ENCODE data around the gene SNUPN.
A peak's percentile ranks its signal among the peaks of the same experiment; 100 is the strongest.

The SNUPN gene

DNA sequence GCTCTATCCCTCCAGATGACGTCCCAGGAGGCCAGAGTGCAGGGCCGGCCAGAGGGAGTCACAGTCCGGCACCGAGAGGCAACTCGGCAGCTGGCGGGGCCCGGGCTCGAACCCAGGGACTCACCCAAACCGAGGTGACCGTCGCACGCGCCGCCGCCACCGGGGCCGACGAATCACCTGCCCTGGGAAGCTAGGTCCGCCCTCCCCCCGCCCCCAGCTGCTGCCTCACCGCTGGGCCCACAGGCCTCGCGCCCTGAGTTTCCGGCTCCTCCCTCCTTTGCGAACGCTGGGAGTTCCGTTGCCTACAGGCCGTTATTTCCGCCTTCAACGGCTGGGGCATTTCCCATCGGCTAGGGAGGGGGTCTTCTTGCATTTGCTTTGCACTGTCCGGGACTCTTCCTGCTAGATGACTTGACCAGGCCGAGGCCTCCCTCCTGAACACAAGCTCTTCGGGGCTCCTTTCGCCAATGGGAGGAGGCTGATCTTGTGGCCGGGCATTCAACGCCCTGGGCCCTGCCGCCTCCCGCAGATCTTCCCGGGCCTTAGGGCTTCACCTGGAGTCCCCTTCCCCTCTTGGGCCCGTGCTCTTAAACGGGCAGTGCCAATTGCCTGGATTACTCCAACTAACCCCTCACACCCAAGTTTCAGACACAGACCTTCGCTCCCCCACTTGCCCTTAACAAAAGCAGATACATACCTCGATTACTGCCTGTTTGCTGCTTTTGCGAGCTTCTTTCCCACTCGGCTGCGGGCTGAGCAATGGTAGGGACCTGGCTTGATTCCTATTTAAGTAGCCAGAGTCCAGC lies at the start of gene SNUPN:
Gene SNUPN, minus strand, starts transcription at position 184 of the 806 bp plus-strand sequence. CDS start 4,674 bp downstream, outside the sequence.
- peak; percentile 99 for DNase-seq

DNA sequence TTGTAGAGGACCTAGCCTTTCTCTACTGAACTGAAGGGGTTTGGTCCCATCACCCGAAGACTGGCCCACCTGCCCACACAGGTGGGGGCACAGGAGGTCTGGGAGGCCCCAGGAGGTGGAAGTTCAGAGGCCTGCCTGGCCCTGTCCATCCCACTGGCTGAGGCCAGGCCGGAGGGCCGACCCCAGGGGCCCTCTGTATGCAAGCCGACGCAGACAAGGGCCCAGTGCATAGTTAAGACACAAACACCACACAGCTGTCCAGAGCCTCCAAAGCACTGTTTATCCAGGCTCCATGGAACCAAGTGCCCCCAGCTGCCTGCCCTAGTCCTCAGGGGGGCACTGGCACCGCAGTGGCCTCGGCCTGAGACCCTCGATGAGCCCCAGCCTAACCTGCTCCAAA lies 48.8 kb upstream of the SNUPN start:
- DNase-seq: no peak

DNA sequence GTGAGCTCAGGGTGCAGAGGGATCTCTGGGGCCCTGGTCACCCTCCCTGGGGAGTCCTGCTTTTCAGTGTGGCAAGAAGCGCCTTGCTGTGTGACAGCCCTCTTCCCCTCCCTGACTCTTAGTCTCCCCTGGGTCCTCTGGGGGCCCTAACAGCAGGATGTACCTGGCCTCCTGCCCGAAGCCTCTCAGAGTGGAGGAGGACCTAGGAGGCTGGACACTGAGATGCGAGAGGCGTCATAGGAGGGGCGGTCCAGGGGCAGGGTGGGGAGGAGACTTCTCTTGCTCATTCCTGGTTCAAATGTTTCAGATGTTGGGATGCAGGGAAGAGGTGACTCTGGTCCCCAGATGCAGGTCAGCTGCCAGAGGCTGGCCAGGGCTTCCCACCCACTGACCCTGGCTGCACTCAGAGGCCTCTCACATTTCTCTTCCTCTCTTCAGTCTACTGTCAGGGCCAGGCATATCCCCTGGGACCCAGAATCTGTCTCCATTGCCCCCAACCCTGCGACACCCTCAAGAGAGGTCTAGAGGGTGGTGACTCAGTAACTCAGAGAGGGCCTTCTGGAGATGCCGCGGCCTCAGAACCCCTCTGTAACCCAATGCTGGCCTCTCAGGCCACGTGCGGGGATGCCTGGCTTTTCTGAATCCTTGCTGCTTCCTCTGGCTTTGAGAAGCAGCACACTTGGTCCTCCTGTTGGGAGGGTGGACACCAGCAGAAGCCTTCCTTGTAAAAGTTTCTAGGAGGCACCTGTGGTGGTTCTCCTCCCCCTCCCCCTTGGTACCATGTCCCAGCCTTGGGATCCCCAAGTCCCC lies 48.1 kb upstream of the SNUPN start:
- DNase-seq: no peak

DNA sequence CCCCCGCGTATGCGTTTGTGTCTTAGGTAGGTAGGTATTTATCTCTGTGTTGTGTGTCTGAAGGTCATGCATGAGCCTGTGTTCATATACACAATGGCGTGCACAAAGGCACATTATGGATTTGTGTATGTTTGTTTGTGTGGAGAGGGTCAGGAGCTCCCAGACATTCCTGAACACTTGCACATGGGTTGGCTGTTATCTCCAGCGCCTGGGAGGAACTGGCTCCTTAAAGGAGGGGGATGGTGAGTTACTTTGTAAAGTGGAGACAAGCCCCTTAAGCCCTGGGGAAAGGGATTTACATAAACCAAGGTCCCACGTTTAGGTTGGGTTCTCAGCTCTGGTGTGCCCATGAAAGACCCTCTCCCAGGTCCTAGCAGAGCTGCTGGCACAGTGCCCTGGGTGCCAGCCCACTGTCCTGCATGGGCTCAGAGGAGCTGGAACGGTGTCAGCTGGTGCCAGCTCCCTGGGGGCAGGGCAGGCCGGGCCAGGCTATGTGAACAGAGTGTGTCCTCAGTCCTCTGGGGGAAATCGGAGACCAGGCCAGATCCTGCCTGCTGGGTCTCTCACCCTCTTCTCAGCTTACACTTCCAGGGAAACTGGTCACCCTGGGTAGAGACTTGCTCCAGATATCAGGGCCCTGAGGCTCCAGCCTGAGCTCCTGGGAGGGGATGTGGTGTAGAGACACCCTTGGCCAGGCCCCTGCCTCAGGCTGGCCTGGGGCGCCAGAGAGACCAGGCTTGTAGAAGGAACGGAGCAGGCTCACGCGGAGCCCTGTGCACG lies 47.3 kb upstream of the SNUPN start:
- DNase-seq: no peak

DNA sequence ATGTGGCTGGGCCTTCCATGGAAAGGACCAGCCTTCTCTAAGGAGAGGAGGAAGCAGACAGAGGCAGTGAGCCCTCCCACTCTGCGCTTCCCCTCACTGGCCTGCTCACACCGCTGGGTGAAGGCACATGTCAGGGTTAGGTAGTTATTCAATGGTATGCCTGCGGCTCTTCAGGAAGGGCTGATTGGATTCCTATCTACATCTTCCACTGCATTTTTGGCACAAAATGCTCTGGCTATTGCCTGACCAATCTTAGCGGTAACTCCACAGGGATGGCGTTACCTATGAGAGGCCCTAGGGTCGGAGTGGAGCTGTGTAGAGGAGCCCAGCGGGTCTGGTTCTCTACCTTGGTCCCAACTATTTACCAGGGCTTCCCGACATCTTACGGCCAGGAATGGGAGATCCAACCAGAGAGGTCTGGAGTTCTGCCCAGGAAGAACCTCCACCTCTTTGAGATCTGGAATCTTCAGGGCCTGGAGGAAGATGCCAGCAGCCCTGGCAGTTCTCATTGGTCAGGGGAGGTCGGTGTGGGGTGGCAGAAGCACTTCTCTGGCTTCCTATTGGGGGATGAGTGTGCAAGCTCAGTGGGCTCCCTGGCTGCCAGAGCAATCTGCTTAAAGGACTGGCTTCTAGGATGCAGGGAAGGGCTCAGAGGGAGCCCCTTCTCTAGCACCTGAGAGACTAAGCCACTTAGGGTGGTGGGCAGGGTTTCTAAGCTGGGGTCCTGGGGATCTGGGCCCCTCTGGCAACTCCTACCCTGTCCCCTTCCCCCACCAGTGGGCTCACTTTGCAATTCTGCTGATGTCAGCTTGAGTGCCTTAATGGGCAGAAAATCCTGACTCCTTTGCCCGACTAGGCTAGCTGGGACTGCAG lies 46.4 kb upstream of the SNUPN start:
- no peak for DNase-seq

DNA sequence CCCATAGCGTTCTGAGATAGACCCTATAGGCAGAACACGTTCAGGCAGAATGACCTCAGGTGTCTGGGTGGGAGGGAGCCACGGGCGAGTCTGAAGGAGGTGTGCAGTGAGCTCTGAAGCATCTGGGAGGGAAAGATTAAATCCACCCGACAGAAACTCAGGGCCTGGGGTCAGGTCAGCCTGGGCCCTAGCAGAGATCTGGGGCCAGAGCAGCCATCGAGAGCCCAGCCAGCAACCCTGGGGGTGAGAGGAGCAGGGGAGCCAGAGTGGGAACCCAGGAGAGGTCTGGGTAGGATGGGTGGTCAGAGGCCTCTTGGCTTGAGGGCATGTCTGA lies 44.3 kb upstream of the SNUPN start:
- DNase-seq: no peak

DNA sequence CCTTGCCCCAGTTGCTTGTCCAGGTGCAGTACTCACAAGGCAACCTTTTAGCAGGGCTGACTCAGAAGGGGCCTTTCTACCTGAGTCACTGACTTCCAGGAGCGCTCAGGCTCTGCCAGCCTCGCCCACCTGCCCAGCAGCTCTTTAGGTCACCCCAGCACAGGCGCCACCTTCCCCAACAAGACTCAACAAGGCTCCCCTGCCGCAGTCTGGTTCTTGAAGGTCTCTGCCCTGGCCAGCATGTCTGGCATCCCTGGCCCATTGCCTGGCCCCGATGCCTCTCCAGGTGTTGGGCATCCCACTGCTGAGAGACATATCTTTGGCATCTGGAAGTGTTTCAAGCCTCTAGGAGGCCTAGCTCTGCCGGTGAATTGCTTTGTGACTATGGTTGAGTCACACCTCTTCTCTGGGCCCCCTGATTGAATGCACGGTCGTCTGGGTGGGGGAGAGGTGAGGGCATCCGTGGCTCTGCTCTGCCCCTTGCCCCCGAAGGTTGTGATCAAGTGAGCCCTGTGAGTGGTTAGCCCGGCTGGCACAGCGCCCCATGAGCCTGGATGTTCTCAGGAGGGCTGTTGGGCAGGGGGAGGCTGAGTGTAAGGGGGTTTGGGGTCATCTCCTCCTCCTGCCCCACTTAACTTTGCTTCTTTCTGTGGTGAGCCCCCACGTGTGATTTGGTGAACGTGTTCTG lies 43.8 kb upstream of the SNUPN start:
- no peak for DNase-seq

DNA sequence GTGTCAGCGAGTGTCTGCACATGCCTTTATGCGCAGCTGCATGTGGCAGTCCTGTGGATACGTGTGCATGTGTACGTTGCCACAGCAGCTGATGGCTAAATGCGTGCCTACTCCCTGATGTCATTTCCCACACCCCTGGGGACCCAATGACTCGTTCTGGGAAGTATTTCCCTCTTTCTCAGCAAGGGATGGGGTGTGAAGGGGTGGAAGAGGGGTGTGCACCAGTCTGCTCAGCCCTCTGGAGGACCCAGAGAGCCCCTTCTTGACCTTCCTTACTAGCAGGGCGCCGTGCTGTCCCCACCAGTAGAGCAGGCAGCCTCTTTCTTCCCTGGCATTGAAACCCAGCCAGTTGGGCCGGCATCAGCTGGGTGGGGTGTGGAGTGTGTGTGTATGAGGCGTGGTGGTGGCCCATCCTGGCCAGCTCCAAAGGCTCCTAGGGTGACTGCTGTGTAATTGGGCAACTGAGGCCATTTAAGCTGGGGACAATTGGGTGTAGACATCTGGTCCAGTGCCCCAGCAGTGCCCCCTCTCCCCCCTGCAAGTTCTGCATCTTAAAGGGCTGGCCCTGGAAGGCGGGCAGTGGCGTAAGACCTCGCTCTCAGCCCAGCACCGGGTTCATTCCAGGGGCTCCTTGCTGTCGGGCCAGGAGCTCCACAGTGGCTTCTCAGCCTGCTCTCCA lies 41.4 kb upstream of the SNUPN start:
- no peak for DNase-seq

DNA sequence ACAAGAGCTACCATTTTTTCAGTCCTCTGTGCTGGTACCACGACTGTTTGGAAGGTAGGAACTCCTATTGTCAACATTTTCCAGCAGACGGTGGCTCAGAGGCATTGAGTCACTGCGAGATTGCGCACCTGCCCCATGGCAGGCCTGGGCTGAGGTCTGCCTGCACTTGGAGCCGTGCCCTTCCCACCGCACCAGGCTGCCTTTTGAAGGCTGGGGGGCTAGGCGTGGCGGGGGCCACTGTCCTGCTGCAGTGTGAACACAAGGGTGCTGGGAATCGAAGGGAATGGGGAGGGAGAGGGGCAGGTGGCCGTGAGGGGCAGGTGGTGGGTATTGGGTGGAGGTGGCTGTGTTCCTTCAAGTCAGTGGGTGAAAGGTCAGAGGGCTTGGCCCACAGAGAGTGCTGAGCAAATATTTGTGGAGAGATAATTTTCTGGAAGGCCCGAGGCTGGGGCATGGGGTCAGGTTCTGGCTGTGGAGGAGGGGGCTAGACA lies 38.5 kb upstream of the SNUPN start:
- DNase-seq: no peak

DNA sequence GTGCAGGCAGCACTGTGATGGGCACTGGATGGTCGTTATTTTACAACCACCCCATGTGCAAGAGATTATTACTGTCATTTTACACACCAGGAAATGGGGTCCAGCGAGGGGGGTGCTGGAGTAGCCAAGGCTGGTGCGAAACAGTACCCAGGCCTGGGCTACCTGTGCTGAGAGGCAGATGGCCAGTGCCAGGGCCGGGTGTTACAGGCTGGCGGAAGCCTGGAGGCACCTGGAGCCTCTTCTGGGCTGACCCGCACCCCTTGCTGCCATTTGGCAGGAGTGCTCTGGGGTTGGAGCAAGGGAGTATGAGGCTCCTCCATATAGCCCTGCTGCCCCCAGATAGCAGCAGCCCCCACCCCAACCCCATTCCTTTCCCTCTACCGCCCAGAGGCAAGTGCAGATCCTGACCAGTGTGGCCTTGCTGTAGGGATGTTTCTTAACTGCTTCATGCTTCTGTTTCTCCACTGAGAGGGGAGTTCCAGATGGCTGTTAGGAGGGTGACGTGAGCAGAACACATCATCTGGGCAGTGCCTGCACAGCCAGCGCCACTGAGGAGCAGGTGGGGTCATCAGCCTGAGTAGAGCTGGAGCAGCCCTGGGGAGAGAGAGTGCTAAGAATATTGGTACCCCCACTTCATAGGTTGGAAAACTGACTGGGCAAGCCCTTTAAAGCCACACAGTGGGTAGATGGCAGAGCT lies 37.4 kb upstream of the SNUPN start:
- no peak for DNase-seq

DNA sequence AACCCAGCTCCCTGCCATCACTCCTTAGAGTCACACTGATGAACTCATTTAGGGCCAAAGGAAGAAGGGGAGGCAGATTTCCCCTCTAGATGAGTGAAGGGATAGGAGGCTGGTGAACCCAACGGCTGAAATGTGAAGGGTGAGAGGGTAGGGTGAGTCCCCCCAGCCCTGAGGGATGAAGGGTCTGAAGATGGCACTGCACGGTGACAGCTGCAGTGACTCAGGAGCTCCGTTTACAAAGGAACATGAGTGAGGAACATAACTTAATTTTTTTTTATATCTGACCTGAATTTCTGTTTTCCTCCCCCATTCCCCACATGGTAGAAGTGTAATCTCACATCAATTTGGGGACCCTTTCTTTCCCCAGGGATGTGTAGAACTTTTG lies 36.2 kb upstream of the SNUPN start:
- DNase-seq: no peak

DNA sequence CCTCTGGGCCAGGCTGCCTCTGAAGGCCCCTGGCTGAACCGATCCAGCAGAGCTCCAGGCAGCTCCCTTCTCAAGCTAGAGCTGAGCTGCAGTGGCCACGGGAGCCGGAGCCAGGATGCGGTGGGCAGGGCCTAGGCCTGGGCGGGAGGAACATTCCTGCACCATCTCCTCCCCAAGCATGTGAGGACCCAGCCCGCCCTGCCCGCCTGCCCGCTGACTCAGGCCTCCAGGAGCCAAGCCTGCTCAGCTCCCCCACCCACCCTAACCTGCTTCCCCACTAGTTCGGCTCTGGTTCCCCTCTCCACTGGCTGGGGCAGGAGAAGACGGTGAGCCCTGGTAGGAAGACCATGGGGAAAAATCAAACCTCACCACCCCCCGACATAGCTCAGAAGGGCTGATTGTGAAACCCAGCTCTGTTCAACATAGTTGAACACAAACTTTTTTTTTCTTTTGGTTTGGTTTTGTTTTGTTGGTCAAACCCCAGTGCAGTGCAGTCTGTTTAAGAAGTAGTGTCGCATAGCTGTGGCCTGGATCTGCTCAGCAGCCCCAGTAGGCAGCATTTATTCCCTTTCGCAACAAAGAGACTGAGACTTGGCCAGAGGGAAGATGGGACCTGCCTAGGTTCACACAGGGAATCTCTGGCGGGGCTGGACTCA lies 35.7 kb upstream of the SNUPN start:
- no peak for DNase-seq

DNA sequence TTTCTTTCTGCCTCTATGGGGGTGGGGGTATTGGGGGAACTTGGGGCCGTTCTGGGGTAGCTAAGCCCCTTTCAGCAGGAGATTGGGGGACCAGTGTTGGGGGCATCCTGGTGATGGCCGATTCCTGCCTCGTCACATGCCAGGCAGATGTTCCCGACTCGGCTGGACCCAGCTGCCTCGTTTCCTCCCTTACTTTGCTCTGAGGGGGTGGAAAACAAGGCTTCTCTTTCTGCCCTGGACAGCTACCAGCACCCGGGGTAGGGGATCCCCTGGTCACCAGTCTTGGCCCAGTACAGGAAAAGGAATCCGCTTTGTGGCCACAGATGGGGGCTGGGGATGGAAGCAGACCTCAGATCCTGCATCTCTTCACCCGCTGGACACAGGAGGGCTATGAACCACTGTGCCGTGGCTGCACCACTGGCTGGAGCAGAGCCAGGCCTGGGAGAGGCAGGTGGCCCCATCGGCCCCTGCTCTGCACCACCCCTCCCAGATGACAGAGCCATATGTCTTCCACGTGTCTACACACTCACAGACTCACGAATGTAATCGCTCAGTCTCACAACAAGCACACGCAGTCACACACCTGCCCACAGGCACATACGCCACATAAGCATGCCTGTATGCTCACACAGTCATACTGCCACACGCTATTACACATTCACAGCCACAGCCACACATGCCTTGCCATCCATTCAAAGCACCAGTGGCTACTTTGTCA lies 34.6 kb upstream of the SNUPN start:
- no peak for DNase-seq

DNA sequence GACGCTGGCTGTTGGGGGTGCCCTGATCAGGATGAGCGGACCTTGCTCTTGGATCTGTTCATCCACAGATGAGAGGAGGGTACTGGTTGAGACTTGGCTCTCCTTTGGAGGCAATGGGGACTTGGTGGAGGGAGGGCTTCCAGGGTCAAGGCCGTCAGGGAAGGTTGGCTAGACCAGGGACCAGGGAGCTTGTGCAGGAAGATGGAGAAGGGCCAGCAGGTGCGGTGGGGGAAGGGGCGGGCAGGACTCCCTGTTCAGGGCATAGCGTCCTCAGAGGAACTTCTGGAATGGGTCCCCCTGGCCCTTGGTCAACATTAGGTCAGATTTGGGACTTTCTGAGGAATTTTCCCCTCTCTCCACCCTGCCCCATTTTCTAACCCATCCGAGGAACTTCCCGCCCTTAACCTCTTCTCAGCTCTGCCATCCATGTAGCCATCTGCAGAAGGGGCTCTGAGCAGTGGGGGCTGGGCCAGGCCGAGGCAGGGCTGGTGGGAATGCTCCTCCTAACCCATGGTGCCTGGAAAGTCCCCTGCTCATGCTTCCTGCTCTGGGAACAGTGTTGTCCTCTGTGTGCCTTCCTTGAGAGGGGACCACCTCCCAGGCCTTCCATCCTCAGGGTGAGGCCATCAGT lies 33.7 kb upstream of the SNUPN start:
- DNase-seq: no peak

DNA sequence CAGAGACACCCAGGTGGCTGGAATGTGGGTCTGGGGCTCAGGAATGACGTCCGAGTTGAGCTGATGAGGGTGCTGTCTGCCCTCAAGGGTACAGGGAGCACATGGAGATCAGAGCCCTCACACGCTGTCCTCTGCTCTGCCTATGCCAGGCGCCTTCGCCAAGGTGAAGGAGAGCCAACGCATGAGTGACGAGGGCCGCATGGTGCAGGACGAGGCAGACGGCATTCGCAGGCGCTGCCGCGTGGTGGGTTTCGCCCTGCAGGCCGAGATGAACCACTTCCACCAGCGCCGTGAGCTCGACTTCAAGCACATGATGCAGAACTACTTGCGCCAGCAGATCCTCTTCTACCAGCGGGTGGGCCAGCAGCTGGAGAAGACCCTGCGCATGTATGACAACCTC lies 31.3 kb upstream of the SNUPN start:
- no peak for DNase-seq

DNA sequence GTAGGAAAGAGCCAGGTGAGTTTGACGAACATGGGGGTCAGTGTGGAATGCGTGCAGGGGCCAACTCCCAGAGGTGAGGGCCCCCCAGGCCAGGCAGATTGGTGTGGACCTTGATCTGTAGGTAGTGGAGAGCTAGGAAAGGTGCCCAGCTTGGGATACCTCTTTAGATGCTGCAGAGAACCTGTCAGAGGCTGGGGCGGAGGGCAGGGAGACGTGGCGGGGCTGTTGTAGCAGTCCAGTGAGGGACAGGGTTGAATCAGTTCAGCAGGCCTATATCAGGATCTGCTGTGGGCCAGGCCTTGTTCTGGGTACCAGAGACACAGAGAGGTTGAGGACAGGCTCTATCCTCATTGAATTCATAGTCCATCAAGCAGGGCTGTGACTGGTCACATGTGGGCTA lies 30.8 kb upstream of the SNUPN start:
- no peak for DNase-seq

DNA sequence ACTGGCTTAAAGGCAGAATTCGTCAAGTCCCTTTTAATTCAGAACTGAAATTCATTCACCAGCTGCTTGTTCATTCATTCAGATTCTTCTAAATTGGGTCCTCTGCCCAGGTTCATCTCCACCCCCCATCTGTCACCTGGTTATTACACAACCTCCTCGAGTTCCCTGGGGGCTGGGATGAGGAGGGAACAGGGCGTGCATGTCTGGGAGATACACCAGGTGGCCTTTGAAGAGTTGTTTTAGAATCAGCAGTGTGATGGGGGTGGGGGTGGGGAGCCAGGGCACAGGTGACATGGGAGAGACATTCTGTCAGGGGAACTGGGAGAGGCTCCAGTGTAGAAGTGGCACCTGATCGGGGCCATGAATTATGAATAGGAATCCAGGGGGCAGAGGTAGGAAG lies 30.4 kb upstream of the SNUPN start:
- DNase-seq: no peak

DNA sequence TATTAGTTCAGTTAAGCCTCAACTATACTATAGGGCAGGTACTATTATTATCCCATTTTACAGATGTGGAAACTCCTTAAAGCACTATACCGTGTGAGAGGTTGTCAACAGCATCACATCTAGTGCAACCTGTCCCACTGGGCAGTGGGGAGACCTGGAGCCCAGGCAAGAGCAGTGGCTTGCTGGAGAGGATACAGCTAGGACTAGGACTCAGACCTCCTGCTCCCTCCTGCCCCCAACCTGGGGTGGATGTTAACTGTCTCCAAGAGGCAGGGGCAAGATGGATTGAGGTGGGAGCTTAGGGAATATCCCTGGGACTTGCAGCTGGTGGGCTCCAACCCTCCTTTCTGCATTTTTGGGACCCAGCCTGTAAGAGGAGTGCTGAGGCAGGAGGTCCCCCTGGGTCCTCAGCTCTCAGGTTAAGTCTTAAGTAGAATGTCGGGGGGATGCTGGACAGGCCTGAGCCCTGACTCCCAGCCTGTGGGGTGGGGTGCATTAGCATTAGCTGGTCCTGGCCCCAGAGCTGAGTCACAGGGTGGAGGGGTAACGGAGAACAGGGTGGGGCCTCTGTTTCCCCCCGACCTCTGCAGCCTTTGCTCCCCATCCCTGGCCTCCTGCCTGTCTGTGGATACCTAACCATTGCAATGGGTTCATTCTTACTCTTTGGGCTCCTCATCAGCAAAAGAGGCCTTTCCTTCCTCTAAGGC lies 28.8 kb upstream of the SNUPN start:
- no peak for DNase-seq
